ENCODE results near the gene SYT9. TPM values are rescaled to one million over a fixed set of nuclear protein-coding genes. Genes with fewer than 3 reads are reported as not detected.

SYT9 gene
- 0.23 TPM in 1 of 2 replicates, not detected in the other for total RNA-seq (2014; rRNA removed; shearing (Covaris generic); ENCODE audit: low replicate concordance)

- no peaks in the 10 kb centered on the region for H3K36me3 ChIP-seq
- H3K4me3 ChIP-seq = peak within 1 kb of the TSS; percentile 46
- 0 out of 2 replicates have a peak, but pooled peaks cover 6% of the 10 kb centered on the region for H3K27me3 ChIP-seq
- H3K9me3 ChIP-seq = no peaks in the 10 kb centered on the region
- DNase-seq = peak; percentile 57
Observed at GRCh38 chr11:7251836-7252682, at the start of gene SYT9. TSS of gene SYT9 (plus strand) at chr11:7251904. CDS start at chr11:7252187, 283 bp downstream.

GRCh38 chr11:7202412-7202811 is 49.3 kb upstream of the SYT9 start:
- H3K27me3 ChIP-seq = peaks cover 8% of the 10 kb centered on the region; the same call in 1 of the 2 replicates
- DNase-seq = no peak
- H3K4me3 ChIP-seq = no peak overlapping the region
- no peaks in the 10 kb centered on the region for H3K36me3 ChIP-seq
- no peaks in the 10 kb centered on the region for H3K9me3 ChIP-seq

GRCh38 chr11:7204778-7205177 is 46.9 kb upstream of the SYT9 start:
- DNase-seq = no peak
- H3K36me3 ChIP-seq = no peaks in the 10 kb centered on the region
- H3K27me3 ChIP-seq = peaks cover 8% of the 10 kb centered on the region; the same call in 1 of the 2 replicates
- no peaks in the 10 kb centered on the region for H3K9me3 ChIP-seq
- H3K4me3 ChIP-seq = no peak overlapping the region

GRCh38 chr11:7208391-7208790 is 43.3 kb upstream of the SYT9 start:
- Histone ChIP-seq H3K9me3 (no peaks in the 10 kb centered on the region), H3K36me3 (no peaks in the 10 kb centered on the region), H3K4me3 (no peak overlapping the region), H3K27me3 (peaks cover 2% of the 10 kb centered on the region; the same call in 1 of the 2 replicates)
- DNase-seq = no peak

GRCh38 chr11:7219491-7219890 is 32.2 kb upstream of the SYT9 start:
- Histone ChIP-seq H3K27me3 (peaks cover 15% of the 10 kb centered on the region), H3K4me3 (no peak overlapping the region), H3K36me3 (no peaks in the 10 kb centered on the region), H3K9me3 (no peaks in the 10 kb centered on the region)
- no peak for DNase-seq

- Histone ChIP-seq H3K9me3 (no peaks in the 10 kb centered on the region), H3K36me3 (no peaks in the 10 kb centered on the region), H3K27me3 (peaks cover 19% of the 10 kb centered on the region), H3K4me3 (no peak overlapping the region)
- no peak for DNase-seq
Observed at GRCh38 chr11:7220636-7221035, 31.1 kb upstream of the SYT9 start.

GRCh38 chr11:7222619-7223018 is 29.1 kb upstream of the SYT9 start:
- no peak for DNase-seq
- H3K4me3 ChIP-seq = no peak overlapping the region
- peaks cover 22% of the 10 kb centered on the region for H3K27me3 ChIP-seq
- H3K36me3 ChIP-seq = no peaks in the 10 kb centered on the region
- no peaks in the 10 kb centered on the region for H3K9me3 ChIP-seq

GRCh38 chr11:7239877-7240276 is 11.8 kb upstream of the SYT9 start:
- no peak overlapping the region for H3K4me3 ChIP-seq
- no peak for DNase-seq
- peaks cover 13% of the 10 kb centered on the region; the same call in 1 of the 2 replicates for H3K27me3 ChIP-seq
- no peaks in the 10 kb centered on the region for H3K36me3 ChIP-seq
- no peaks in the 10 kb centered on the region for H3K9me3 ChIP-seq

- no peak for DNase-seq
- peaks cover 5% of the 10 kb centered on the region; the same call in 1 of the 2 replicates for H3K27me3 ChIP-seq
- H3K9me3 ChIP-seq = no peaks in the 10 kb centered on the region
- no peaks in the 10 kb centered on the region for H3K36me3 ChIP-seq
- no peak overlapping the region for H3K4me3 ChIP-seq
Observed at GRCh38 chr11:7245341-7245740, 6.4 kb upstream of the SYT9 start.

- no peak for DNase-seq
- Histone ChIP-seq H3K4me3 (no peak overlapping the region), H3K9me3 (no peaks in the 10 kb centered on the region), H3K27me3 (no peaks in the 10 kb centered on the region), H3K36me3 (no peaks in the 10 kb centered on the region)
Observed at GRCh38 chr11:7246179-7246578, 5.5 kb upstream of the SYT9 start.

GRCh38 chr11:7250166-7250565 is 1.5 kb upstream of the SYT9 start:
- Histone ChIP-seq H3K4me3 (no peak overlapping the region), H3K9me3 (no peaks in the 10 kb centered on the region), H3K27me3 (0 out of 2 replicates have a peak, but pooled peaks cover 6% of the 10 kb centered on the region), H3K36me3 (no peaks in the 10 kb centered on the region)
- DNase-seq = no peak

GRCh38 chr11:7251487-7251835 is 243 bp upstream of the SYT9 start:
- no peaks in the 10 kb centered on the region for H3K36me3 ChIP-seq
- H3K4me3 ChIP-seq = peak overlapping the region; percentile 46
- 0 out of 2 replicates have a peak, but pooled peaks cover 6% of the 10 kb centered on the region for H3K27me3 ChIP-seq
- H3K9me3 ChIP-seq = no peaks in the 10 kb centered on the region
- DNase-seq = no peak

GRCh38 chr11:7252683-7253213 is 1.0 kb downstream of the SYT9 start:
- H3K4me3 ChIP-seq = no peak overlapping the region
- 0 out of 2 replicates have a peak, but pooled peaks cover 7% of the 10 kb centered on the region for H3K27me3 ChIP-seq
- no peaks in the 10 kb centered on the region for H3K36me3 ChIP-seq
- no peak for DNase-seq
- H3K9me3 ChIP-seq = no peaks in the 10 kb centered on the region

GRCh38 chr11:7253800-7254199 is 2.1 kb downstream of the SYT9 start:
- Histone ChIP-seq H3K4me3 (no peak overlapping the region), H3K9me3 (no peaks in the 10 kb centered on the region), H3K36me3 (no peaks in the 10 kb centered on the region), H3K27me3 (peaks cover 14% of the 10 kb centered on the region; the same call in 1 of the 2 replicates)
- DNase-seq = no peak

- Histone ChIP-seq H3K27me3 (peaks cover 14% of the 10 kb centered on the region; the same call in 1 of the 2 replicates), H3K9me3 (no peaks in the 10 kb centered on the region), H3K36me3 (no peaks in the 10 kb centered on the region), H3K4me3 (no peak overlapping the region)
- DNase-seq = no peak
Observed at GRCh38 chr11:7254731-7255291, 3.1 kb downstream of the SYT9 start.

- Histone ChIP-seq H3K4me3 (no peak overlapping the region), H3K27me3 (peaks cover 14% of the 10 kb centered on the region; the same call in 1 of the 2 replicates), H3K36me3 (no peaks in the 10 kb centered on the region), H3K9me3 (no peaks in the 10 kb centered on the region)
- no peak for DNase-seq
Observed at GRCh38 chr11:7256943-7257342, 5.2 kb downstream of the SYT9 start.

GRCh38 chr11:7257724-7258123 is 6.0 kb downstream of the SYT9 start:
- H3K9me3 ChIP-seq = no peaks in the 10 kb centered on the region
- H3K4me3 ChIP-seq = no peak overlapping the region
- no peak for DNase-seq
- H3K36me3 ChIP-seq = no peaks in the 10 kb centered on the region
- H3K27me3 ChIP-seq = peaks cover 9% of the 10 kb centered on the region; the same call in 1 of the 2 replicates
